HG03280 (cell line): Measurements from ENCODE around the gene CAPN14.

Experiments used
- ATAC-seq: cut with Tn5 transposase; IDR thresholded peaks from one replicate; pipeline ENCODE4 v1.9.1; 2021; ENCODE audit warnings: mild to moderate bottlenecking, moderate library complexity; ENCODE audit not compliant: unreplicated experiment

Gene CAPN14

DNA sequence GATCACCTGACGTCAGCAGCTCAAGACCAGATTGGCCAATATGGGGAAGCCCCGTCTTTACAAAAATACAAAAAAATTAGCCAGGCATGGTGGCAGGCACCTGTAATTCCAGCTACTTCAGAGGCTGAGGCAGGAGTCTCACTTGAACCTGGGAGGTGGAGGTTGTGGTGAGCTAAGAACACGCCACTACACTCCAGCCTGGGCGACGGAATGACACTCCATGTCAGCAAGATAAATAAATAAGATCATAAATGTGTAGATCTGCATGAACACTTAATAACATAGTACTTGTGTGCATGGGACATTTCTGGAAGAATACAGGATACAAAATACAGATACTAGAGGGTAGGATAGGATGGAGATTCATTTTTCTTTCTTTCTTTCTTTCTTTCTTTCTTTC lies 25.7 kb upstream of the CAPN14 start:
- no peak for ATAC-seq

DNA sequence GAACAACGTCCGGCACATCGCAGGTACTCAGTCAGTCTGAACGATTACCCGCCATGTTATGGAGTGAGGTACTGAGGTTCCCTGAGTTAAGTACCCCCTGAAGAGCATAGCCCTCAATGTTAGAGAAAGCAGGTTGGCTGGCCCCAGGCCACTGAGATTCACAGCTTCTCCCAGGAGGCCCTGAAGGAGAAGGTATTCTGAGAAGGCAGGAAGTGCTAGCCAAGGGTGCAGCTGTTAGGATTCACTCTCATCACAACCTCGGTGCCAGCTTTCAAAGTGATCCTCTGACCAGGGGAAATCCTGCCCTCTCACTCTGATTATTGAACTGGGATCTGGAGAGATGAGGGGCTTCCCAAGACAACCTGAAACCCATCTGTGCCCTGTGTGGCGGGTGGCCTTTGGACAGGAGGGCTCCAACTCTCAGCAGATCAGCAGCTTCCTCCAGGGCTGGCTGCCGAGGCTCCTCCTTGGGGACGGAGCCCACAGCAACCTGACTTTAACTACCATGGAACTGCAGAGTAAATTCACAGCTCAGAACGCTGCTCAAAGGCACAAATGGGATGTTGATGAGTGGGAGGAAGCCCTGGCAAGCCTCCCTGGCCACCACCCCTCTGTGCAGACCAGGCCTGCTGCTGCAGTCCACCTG lies 24.4 kb upstream of the CAPN14 start:
- ATAC-seq, result no peak

DNA sequence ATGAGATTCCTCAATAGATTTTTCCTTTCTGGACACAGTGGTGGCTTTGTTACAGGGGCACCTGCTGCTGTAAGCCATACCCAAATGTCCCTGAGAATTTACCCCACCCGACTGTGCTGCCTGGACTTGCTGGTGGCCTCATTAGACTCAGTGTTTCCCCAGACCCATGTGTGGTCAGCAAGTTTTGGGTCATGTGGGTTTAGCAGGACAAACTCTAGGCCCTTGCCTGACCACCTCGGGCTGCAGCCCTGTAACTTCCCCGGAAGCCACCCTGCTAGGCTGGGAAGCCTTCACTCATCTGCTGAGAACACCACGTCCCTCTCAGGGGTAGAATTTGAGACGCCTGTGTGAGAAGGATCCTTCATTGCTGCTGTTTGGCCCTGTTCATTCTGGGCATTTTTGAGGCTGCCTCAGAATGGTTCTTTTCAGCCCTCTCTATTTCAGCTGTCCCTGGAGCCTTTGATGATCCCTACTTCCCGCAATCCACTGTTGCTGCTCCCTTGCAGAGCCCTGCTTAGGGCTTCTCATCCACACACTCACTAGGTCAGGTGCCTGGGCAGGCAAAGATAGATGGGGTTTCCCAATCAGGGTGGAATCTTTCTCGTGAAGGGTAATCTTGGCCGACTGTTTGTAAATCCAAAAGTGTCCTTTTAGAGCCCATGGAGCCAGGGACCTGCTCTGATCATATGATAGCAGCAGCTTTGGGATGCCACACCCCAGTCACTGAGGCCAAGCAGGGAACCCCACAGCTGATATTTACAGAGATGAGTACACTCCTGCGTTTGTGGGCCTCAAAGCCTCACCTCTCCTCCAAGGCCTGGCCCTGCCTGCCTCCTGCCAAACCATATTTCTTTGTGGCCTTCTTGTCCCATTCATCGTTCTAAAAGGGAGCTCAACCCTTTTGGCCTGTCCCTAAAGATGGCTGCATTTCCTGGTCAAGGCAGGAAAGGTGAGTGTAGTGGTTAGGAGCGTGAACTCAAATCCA lies 23.4 kb upstream of the CAPN14 start:
- no peak for ATAC-seq

DNA sequence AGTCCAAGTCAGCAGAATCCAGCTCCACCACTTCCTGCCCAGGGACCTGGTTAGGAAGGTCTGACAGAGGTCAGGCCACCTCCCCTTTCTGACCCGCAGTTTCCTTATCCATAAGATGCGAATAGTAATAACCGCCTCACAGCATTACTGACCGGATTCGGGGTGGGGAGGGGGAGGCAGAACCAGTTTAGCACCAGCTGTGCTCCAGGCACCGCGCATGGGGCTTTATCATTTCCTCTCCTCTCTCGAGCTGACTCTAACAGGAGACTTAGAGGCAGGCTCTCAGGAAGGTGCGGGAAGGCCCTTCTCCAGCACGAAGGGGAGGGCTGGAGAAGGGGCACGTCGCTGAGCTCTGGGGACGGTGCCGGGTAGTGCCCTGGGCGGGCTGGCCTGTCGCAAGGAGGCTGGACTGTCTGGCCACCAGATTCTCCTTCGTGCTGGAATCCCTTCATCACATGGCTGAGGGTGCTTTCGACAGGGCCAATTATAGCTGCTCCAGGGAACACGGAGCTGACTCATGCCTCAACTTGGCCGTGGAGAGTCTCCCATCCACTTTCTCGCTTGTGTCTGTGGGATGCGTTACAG lies 22.4 kb upstream of the CAPN14 start:
- ATAC-seq, result no peak

DNA sequence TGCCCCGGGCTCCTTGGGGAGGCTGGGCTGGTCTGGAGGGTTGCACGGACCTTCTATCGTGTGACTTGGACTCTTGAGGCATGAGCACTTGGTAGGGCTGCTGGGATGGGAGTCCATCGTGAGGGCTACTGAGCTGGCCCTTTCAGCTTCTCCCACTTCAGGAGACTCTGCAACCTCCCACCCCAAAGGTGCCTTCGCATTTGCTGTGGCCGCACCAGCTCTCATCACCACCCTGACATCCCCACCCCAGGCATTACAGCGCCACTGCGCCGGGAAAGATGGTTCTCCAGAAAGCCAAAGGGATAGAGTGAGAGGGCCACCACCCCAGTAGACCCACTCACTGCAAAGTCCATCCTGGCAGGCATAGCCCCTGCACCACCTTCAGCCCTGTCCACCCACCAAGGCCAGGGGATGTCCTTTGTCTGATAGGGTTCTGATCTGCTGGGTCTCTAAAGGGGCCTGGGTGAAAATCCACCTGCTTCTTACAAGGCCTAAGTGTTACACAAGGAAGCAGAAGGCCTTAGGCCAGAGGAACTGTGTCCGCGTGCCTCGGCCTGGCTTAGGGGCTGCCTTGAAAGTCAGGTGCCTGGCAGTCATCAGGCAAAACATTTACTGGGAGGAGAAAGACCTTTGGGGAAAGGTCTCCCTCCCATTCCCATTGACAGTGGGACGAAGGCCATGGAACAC lies 21.7 kb upstream of the CAPN14 start:
- no peak for ATAC-seq

DNA sequence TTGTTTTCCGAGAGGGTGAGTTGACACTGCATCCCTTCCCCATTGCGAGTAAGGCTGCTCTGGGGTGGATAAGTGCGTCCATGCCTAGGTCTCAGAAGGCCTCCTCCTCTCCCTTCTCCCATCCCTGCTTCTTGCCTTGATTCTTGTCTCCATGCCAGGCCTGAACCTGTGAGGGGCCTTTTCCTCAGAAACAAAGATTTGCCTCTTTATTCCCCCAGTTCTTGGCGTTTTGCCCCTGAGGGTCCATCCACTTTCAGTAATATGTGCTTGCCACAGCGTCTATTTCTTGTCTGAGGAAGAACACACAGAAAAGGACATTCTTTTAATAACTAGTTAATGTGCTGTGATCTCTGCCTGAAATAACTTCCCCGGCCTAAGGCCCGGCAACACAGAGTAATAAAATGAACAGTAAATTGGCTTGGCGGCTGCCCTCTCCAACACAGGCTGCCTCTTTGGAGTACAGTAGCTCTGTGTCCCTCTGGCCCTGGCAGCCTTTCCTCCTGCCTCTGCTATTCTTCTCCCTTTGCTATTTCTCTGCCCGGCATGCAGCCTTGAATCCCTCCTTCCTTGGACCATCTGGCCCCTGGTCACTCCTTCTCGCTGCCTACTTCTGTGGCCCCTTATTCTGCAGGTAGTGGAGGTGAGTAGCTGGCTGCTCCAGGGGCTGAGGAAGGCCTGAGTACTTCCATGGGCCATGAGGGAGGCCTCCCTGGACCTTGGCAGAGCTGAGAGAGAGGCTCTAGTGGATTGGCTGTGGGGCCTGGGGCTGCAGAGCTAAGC lies 21.0 kb upstream of the CAPN14 start:
- ATAC-seq, result no peak

DNA sequence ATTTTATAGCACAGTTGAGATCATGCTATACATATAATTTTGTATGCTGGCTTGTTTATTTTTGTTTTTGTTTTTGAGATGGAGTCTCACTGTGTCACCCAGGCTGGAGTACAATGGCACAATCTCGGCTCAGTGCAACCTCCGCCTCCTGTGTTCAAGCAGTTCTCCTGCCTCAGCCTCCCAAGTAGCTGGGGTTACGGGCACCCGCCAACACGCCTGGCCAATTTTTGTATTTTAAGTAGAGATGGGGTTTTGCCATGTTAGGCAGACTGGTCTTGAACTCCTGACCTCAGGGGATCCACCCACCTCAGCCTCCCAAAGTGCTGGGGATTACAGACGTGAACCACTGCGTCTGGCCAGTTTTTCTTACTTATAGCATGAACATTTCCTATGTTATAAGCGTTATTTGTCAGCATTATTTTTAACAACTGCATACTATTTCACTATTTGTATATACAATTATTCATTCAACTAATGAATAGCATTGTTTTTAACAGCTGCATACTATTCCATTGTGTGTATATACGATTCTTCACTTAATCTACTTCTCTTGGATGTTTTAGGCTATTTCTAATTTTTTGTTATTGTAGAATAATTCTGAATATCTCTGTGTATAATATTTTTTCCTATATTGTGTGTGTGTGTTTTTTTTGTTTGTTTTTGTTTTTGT lies 20.2 kb upstream of the CAPN14 start:
- no peak for ATAC-seq

DNA sequence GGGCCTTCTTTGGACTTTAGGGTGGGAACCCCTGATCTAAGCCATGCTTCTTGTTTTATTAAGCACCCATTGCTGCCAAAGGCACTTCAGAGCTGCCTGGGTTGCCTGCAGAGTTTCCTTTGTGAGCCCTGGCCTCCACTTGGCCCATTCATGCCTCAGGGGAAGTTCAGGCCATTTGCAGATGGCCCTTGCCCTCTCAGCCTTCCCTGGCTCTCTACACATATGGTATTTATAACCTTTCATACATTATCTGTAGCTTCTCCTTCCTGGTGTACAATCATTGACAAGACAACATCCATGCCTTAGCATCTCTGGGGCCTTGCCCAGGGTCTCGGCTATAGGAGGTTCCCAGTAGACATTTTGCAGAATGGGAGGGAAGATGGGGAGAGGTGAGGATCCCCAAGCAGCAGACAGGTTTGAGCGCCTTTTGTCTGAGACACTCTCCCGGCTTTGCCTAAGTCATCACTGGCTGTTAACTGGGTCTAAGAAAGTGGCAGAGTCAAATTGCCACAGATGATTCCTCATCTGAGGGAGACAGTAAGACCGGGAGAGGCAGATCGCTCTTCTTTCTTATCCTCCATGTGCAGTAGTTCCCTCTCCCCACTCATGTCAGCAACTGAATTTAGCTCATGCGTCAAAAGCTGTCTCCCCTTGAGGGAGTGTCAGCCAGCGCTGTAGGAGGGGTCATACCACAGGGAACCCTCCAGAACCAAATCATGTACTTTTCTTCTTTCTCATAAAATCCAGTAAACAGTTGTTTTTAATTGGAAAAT lies 19.3 kb upstream of the CAPN14 start:
- ATAC-seq, result no peak

DNA sequence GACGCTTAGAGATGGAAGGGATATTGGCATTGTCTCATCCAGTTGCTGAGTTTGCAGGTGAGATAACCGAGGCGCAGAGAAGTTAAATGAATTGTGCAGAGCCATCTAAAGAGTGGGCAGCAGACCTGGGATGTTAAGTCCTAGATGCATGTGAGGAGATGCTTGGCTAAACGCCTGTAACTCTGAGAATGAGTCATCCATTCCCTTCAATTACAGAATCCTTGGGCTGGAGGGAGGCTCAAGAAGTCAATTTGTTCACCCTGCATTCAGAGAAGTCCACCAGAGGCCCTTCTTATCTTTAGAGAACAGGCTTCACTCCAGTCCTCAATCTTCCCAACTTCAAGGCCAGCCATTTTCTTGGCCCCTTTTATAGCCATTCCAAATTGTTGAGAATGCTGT lies 18.2 kb upstream of the CAPN14 start:
- ATAC-seq, result no peak

DNA sequence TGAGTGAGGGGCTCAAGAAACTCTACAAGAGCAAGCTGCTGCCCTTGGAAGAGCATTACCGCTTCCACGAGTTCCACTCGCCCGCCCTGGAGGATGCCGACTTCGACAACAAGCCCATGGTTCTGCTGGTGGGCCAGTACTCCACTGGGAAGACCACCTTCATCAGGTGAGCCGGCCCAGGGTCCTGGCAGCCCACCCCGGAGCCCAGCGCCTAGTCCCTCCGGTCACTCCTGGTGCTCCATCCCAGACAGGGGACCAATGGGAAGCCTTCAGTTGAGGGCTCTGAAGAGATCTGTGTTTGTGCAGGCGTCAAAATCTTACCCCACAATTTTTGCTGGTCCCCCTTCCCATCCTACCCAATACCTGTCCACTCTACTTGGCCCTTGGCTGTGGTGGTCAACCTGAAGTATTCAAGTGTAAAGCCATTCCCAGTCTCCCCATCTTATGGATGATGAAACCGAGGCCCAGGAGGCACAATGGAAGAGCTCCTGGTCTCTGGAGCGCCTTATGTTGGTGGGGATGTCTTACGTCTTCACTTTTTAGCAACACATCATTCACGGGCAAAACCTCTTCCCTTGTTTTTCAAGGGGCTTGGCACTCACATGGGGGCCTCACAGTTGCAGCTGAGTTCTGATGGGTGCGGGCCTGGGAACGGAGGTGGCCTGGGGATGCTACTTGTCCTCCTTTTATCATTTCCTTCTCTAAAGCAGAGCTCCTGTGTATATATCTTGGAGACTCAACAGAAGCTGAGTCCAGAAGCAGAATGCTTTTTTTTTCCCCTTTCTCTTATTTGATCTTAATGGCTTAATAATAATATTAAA lies 17.6 kb upstream of the CAPN14 start:
- ATAC-seq, result no peak

DNA sequence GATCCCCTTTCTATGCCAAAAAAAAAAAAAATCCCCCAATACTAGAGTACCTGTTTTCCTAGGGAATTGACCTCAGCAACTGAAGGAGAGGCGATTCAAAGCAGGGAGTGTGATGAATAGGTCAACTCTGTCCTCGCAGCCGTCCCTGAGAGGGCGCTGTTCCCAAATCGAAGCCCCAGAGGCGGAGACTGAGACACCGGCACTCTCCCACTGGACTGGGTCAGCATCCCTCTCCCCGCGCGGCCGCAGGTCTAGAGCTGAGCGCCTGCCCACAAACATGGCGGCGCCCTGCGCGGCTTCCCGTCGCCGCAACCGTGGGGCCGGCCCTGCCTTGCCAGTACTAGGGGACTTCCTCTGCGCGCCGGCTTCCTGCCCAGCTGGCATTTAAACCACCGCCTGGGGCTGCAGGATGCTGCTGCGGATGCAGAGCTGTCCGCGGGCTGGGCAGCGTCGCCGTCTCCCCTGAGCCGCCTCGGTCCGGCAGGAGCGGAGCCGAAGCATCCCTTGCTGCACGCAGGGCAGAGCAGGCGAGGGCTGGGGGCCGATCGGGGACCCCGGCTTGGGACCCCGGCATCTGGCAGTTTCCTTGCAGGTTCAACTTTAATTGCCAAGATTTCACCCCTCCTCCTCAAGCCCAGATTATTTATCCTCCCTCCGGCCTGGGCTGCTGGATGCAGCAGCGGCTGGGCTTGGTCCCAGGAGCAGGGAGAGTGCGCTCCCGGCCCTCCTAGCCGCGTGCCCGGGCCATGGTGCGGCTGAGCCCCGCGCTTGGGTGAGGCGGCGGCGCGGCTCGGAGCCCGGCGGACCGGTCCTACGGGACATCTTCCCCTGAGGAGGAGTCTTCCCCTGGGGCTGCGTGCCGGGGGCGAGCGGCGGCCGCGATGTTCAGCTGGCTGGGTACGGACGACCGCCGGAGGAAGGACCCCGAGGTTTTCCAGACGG lies 16.7 kb upstream of the CAPN14 start, which contains the start of gene EHD3:
Gene EHD3, plus strand, starts transcription at position 412 of the 942 bp plus-strand sequence. Its CDS starts 470 bp downstream, at position 882.
- ATAC-seq, result peak; percentile 99

DNA sequence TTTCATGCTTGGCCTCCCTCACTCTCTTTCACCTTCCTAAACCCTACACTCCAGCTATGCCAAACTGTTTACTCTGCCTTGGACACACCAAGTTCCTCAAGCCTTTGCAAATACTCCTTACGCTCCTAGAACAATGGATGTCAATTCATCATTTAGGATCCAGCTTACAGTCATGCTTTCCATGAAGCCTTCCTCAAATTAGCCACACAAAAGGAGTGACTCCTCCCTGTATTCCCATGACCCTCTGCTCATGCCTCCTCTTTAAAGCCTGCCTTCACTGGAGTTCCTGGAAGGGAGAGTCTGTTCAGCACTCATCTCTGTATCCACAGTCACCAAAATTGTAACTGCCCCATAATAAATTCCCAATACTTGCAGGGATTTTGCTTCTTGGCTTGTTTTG lies 15.9 kb upstream of the CAPN14 start:
- no peak for ATAC-seq

DNA sequence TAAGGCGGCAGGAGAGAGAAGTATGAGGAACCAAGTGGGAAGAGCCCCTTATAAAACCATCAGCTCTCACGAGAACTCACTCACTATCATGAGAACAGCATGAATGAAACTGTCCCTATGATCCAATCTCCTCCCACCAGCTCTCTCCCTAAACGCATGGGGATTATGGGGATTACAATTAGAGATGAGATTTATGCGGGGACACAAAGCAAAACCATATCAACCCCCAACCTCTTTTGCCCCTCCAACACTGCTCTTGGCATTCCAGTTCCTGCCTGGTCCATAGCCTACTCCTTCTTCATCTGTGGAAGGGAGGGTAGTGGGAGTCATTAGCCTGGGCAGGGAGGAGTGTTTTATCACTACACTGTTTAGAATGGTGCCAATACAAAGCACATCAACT lies 15.3 kb upstream of the CAPN14 start:
- no peak for ATAC-seq

DNA sequence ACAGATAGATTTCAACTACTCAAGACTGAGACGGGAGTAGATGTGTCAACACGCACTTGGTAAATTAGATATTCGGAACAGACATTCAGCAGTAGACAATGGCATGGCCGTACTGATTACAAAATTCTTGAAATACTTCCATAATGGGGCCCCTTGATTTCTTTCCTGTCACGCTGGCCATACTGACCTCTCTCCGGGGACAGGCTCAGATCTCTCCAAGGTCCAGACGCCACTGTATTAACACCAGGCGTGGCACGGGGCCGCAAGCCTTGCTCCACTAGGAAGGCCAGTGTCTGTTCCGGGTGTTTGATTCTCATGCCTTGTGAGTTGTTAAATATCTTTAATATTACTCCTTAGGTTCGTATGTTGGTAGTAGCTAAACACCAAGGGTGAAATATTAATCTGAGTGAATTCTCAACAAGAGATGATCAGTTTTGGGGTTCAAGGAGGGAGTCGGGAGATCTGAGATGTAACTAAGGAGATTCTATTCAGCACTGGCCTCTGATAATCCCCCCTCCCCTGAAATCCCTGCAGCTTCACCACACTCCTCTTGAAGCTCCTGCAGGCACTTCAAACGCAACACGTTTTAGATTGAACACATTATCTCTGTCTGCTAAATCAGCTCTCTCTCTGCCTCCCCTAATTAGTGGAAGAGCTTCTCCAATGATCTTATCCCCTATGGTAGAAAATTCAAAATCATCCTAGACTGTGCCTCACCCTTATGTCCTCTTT lies 14.4 kb upstream of the CAPN14 start:
- no peak for ATAC-seq

DNA sequence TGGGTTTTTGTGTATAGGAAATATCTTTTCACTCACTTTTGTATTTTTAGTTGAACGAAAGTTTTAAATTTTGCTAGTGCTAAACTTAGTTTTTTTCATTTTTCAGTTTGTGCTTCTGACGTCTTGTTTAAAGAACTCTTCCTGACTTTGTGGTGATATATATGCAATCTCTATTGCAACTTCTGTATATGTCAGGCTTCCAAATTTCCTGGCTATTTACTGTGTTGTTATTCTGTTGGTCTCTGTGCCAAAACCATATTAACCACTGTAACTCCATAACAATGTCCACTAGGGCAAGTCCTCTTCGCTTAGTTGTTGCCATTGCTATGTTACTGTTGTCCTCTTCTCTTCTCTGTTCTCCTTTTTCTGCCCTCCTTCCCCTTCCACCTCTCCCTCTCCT lies 13.4 kb upstream of the CAPN14 start:
- no peak for ATAC-seq

DNA sequence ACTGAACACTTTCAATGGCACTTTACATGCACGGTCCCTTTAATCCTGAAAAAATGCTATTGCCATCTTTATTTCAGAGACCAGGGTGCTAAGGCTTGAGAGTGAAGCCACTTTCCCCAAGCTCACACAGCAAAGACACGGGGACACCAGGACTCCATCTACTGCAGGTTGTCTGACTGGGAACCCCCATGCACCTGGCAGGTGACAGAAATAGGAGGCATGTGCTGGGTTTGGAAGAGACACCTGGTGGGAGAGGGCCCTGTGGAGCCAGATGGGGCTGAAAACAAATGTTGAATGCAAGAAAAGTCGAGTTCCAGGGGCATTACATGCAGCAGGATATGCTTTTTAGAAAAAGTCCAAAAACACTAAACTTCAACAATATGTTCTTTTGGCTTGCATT lies 11.4 kb upstream of the CAPN14 start:
- no peak for ATAC-seq
